A549 (cell line): Measurements from ENCODE around the gene GPBP1L1. TPM values are rescaled to one million over a fixed set of nuclear protein-coding genes. Genes with fewer than 3 reads are reported as not detected.
A peak's percentile ranks its signal among the peaks of the same experiment; 100 is the strongest.

Source experiments
- ATAC-seq, 2 experiments: fragments of 200-7000 bp in 1 of 2; fragments of >200 bp in 1 of 2; cut with Nextera tagmentation in 1 of 2; cut with Tn5 transposase in 1 of 2; 3 replicates each; pipeline versions ENCODE4 v1.8.0 to v1.9.1; 2018 to 2020; ENCODE audit warnings: mild to moderate bottlenecking in 1 of 2, moderate library complexity in 1 of 2
- CTCF ChIA-PET: fragments of 300-600 bp; sonication (Branson Sonifier 250); formaldehyde crosslinking; extraction: SDS; loops from one replicate; lab custom pipeline; 2021; ENCODE audit warnings: antibody characterized with exemption, inconsistent platforms; lab: Yijun Ruan, JAX
- POLR2A ChIA-PET: fragments of 350-600 bp; formaldehyde crosslinking; extraction: SDS; loops from one replicate; lab custom pipeline; 2021; ENCODE audit warnings: antibody characterized with exemption, inconsistent platforms; lab: Yijun Ruan, JAX
- DNase-seq, 2 experiments: peaks; one replicate each; pipeline versions ENCODE4 v3.0.0 to v3.0.0-alpha.2; 2011 to 2016; ENCODE audit warnings: low read depth in 1 of 2, low spot score in 1 of 2
- FAIRE-seq: peaks from 2 replicates; lab custom pipeline; 2011; peaks lifted over from hg19 to GRCh38; lab: Jason Lieb, UNC
- H3K27ac ChIP-seq, 2 experiments: fragments of >200 bp; sonication (Bioruptor Twin); formaldehyde crosslinking; 3 replicates each; pipeline ENCODE4 v1.5.1; 2016 to 2017
- H3K4me1 ChIP-seq: fragments of >200 bp; sonication (Bioruptor Twin); formaldehyde crosslinking; 3 replicates; pipeline ENCODE4 v1.6.1; 2016
- H3K4me2 ChIP-seq: fragments of >200 bp; sonication (Bioruptor Twin); formaldehyde crosslinking; 3 replicates; pipeline ENCODE4 v1.6.1; 2016
- H3K4me3 ChIP-seq: fragments of >200 bp; sonication (Bioruptor Twin); formaldehyde crosslinking; 3 replicates; pipeline ENCODE4 v1.5.1; 2016
- H3K9me3 ChIP-seq: fragments of >200 bp; sonication (Bioruptor Twin); formaldehyde crosslinking; 3 replicates; pipeline ENCODE4 v1.6.1; 2016
- CBX8 ChIP-seq: fragments of 200-600 bp; sonication (generic); IDR thresholded peaks from 2 replicates; pipeline ENCODE4 v1.6.1; 2016
- CEBPB ChIP-seq, 2 experiments: fragments of >200 bp in 1 of 2; sonication (Bioruptor Twin) in 1 of 2; formaldehyde crosslinking in 1 of 2; IDR thresholded peaks; 2 replicates each; pipeline ENCODE4 v1.6.1; 2012 to 2016
- EHF ChIP-seq: fragments of 250-450 bp; sonication (Bioruptor Pico); IDR thresholded peaks from 2 replicates; pipeline ENCODE4 v1.5.0; 2020; ENCODE audit warnings: mild to moderate bottlenecking
- EP300 ChIP-seq, 2 experiments: fragments of >200 bp; sonication (Bioruptor Twin); formaldehyde crosslinking; IDR thresholded peaks; 2 replicates in 1 of 2; 3 replicates in 1 of 2; pipeline ENCODE4 v1.6.1; 2016 to 2017
- FOXS1 ChIP-seq: fragments of 250-450 bp; sonication (Bioruptor Pico); IDR thresholded peaks from 2 replicates; pipeline ENCODE4 v1.5.0; 2020; ENCODE audit warnings: mild to moderate bottlenecking, moderate library complexity
- GATA3 ChIP-seq: IDR thresholded peaks from 2 replicates; pipeline ENCODE4 v1.6.1; 2012; ENCODE audit warnings: borderline replicate concordance
- HEYL ChIP-seq: fragments of 250-450 bp; sonication (Bioruptor Pico); IDR thresholded peaks from 2 replicates; pipeline ENCODE4 v1.8.0; 2021; ENCODE audit warnings: mild to moderate bottlenecking, moderate library complexity
- HOXB5 ChIP-seq: fragments of 250-450 bp; sonication (Bioruptor Pico); IDR thresholded peaks from 2 replicates; pipeline ENCODE4 v1.5.0; 2020; ENCODE audit warnings: mild to moderate bottlenecking, moderate library complexity
- JUN ChIP-seq, 2 experiments: fragments of >200 bp; sonication (Bioruptor Twin); formaldehyde crosslinking; IDR thresholded peaks; 2 replicates in 1 of 2; 3 replicates in 1 of 2; pipeline ENCODE4 v1.6.1; 2016 to 2017
- KDM1A ChIP-seq: fragments of 200-600 bp; sonication (generic); IDR thresholded peaks from 2 replicates; pipeline ENCODE4 v1.6.1; 2016; ENCODE audit warnings: low read depth, mild to moderate bottlenecking
- KDM5A ChIP-seq: fragments of 200-600 bp; sonication (generic); IDR thresholded peaks from 2 replicates; pipeline ENCODE4 v1.6.1; 2016; ENCODE audit warnings: antibody characterized with exemption, mild to moderate bottlenecking
- MAZ ChIP-seq: fragments of 150-350 bp; IDR thresholded peaks from 2 replicates; pipeline ENCODE4 v1.6.1; 2014; ENCODE audit warnings: antibody characterized with exemption, low read depth, low read length, borderline replicate concordance
- MYC ChIP-seq: IDR thresholded peaks from 2 replicates; pipeline ENCODE4 v1.6.1; 2012; ENCODE audit warnings: mild to moderate bottlenecking, inconsistent platforms, low read length, improper control_type of control experiment, borderline replicate concordance
- NPAS2 ChIP-seq: fragments of 250-450 bp; sonication (Bioruptor Pico); IDR thresholded peaks from 2 replicates; pipeline ENCODE4 v1.8.0; 2022; ENCODE audit warnings: mild to moderate bottlenecking, moderate library complexity, borderline replicate concordance
- POLR2A ChIP-seq: IDR thresholded peaks from 2 replicates; pipeline ENCODE4 v1.6.1; 2012; ENCODE audit warnings: mild to moderate bottlenecking, low read length
- ZC3H11A ChIP-seq: fragments of 450-650 bp; IDR thresholded peaks from 2 replicates; pipeline ENCODE4 v1.6.1; 2014; ENCODE audit warnings: antibody characterized with exemption, mild to moderate bottlenecking
- ZFP36 ChIP-seq: fragments of 450-650 bp; IDR thresholded peaks from 2 replicates; pipeline ENCODE4 v1.6.1; 2014; ENCODE audit warnings: borderline replicate concordance; ENCODE audit not compliant: partially characterized antibody
- ZNF302 ChIP-seq: fragments of 250-450 bp; sonication (Bioruptor Pico); IDR thresholded peaks from 2 replicates; pipeline ENCODE4 v1.9.0; 2021; ENCODE audit warnings: inconsistent platforms, mild to moderate bottlenecking, moderate library complexity
- WGBS: methylation state at CpG from one replicate; pipeline ENCODE4 v1.1.6; 2017; ENCODE audit errors: missing lambda C conversion rate; 5-methylcytosine and 5-hydroxymethylcytosine counted together
- polyA plus RNA-seq, 4 experiments: library from polyadenylated mRNA; depleted of rRNA in 3 of 4; stranded (reverse); fragments of >200 nt; fragmentation: RNase III in 1 of 4; extraction: RNeasy Plus Mini Kit Qiagen cat#74134 plus additional on column Dnase treatment in 1 of 4; gene quantifications; 2 replicates in 3 of 4; 3 replicates in 1 of 4; pipeline ENCODE4 v1.2.3, GENCODE V29; 2011 to 2017
- TF ChIP-seq, protein P1 (sequence below): IDR thresholded peaks from 2 replicates; pipeline ENCODE4 v1.6.1; 2012; ENCODE audit warnings: low read depth, borderline replicate concordance
- TF ChIP-seq, protein P2 (sequence below): IDR thresholded peaks from 2 replicates; pipeline ENCODE4 v1.6.1; 2012
- TF ChIP-seq, protein P3 (sequence below): fragments of 200-600 bp; sonication (generic); IDR thresholded peaks from 2 replicates; pipeline ENCODE4 v1.6.1; 2016; ENCODE audit warnings: antibody characterized with exemption, mild to moderate bottlenecking, moderate library complexity
- TF ChIP-seq, protein P4 (sequence below): fragments of 250-450 bp; sonication (Bioruptor Pico); IDR thresholded peaks from 2 replicates; pipeline ENCODE4 v1.5.0; 2021; ENCODE audit warnings: mild to moderate bottlenecking, moderate library complexity, borderline replicate concordance

GPBP1L1 gene
- polyA plus RNA-seq, 2 of the 4 experiments (the other 2 are of a cell fraction): 50.9 to 74.0 TPM

DNA sequence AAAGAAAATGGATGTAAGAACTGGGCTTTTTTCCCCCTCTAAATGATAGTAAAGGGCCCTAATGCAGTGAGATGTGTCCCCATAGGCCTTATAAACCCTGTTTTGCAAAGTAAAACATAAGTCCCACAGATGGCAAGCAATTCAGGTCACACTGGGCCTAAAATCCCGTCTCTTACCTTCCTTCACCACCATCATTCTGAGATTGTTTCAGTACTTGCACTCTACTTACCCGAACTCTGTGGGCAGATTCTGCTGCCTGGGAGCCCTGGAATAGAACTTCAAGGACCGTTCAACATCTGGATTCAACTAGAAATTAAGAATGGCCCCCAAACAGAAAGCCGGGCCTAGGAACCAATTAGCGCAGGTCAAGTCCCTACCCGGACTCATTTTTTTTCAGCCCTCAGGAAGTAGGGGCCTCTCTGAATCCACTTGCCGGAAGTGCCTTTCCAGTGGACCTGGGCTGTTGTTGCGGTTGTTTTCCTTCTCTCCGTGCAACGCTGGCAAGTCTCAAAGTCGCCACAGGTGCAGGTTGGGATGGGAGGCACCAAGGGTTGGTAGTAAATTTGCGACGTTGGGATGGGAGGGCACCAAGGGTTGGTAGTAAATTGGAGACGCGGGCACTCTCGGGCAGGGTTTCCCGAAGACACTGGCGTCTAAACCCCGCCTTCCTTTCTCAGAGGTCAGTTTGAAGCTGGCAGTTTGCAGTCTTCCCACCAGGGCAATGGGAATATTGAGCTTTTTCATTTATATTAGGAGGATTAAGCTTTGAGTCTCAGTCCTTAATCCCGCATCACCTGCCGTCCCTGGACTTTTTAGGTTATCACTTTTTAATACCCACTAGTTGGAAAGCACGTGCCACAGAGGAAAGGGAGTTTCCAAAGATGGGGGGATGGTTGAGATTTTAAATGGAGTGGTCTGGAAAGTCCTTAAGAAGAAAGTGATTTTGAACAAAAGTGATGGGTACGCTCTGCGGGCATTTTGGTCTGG lies 1.7 kb upstream of the GPBP1L1 start, which contains the start of gene TMEM69:
Gene TMEM69, plus strand, starts transcription at position 428 of the 987 bp plus-strand sequence. CDS start 2,888 bp downstream, outside the sequence.
- H3K4me2 ChIP-seq: peak within 1 kb of the TSS; percentile 92
- CTCF ChIA-PET: interaction anchor here (0.9 kb wide), 1 partner anchor 40 kb away, joined by 3 read pairs; no protein-coding TSS in a partner anchor
- 1% methylated on average over 17 of the region's 24 CpGs for WGBS
- FAIRE-seq: no peak
- peaks cover 18% of the 10 kb centered on the region; the same call in 2 of the 3 replicates for H3K4me1 ChIP-seq
- ATAC-seq: peak; percentile 68 to 73
- no peaks in the 10 kb centered on the region for H3K9me3 ChIP-seq
- DNase-seq: peak; percentile 81 to 91
- H3K4me3 ChIP-seq: peak within 1 kb of the TSS; percentile 83
- TF ChIP-seq JUN (IDR thresholded peaks at IDR 0.05): peak; percentile 43 to 59; a peak in 3 of 5 replicates
- TF ChIP-seq KDM5A: peak; percentile 71
- TF ChIP-seq HOXB5: no peak
- TF ChIP-seq, protein P1, sequence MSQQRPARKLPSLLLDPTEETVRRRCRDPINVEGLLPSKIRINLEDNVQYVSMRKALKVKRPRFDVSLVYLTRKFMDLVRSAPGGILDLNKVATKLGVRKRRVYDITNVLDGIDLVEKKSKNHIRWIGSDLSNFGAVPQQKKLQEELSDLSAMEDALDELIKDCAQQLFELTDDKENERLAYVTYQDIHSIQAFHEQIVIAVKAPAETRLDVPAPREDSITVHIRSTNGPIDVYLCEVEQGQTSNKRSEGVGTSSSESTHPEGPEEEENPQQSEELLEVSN: 0 out of 2 replicates have a peak, but pooled peaks have one; percentile 56
- TF ChIP-seq, protein P2, sequence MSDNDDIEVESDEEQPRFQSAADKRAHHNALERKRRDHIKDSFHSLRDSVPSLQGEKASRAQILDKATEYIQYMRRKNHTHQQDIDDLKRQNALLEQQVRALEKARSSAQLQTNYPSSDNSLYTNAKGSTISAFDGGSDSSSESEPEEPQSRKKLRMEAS: peak; percentile 63
- 0 out of 2 replicates have a peak, but pooled peaks have one; percentile 22 for TF ChIP-seq KDM1A
- TF ChIP-seq POLR2A: peak; percentile 45
- 0 out of 2 replicates have a peak, but pooled peaks have one; percentile 70 for TF ChIP-seq MAZ
- 0 out of 4 replicates have a peak, but pooled peaks of 1 of the 2 experiments have one; percentile 8 for TF ChIP-seq CEBPB (IDR thresholded peaks at IDR 0.05)
- no peak for TF ChIP-seq EHF (CRISPR knock-in tag)
- TF ChIP-seq, protein P3, sequence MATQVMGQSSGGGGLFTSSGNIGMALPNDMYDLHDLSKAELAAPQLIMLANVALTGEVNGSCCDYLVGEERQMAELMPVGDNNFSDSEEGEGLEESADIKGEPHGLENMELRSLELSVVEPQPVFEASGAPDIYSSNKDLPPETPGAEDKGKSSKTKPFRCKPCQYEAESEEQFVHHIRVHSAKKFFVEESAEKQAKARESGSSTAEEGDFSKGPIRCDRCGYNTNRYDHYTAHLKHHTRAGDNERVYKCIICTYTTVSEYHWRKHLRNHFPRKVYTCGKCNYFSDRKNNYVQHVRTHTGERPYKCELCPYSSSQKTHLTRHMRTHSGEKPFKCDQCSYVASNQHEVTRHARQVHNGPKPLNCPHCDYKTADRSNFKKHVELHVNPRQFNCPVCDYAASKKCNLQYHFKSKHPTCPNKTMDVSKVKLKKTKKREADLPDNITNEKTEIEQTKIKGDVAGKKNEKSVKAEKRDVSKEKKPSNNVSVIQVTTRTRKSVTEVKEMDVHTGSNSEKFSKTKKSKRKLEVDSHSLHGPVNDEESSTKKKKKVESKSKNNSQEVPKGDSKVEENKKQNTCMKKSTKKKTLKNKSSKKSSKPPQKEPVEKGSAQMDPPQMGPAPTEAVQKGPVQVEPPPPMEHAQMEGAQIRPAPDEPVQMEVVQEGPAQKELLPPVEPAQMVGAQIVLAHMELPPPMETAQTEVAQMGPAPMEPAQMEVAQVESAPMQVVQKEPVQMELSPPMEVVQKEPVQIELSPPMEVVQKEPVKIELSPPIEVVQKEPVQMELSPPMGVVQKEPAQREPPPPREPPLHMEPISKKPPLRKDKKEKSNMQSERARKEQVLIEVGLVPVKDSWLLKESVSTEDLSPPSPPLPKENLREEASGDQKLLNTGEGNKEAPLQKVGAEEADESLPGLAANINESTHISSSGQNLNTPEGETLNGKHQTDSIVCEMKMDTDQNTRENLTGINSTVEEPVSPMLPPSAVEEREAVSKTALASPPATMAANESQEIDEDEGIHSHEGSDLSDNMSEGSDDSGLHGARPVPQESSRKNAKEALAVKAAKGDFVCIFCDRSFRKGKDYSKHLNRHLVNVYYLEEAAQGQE: no peak
- no peak; the same call in 1 of the 2 replicates for TF ChIP-seq GATA3
- TF ChIP-seq MYC: peak; percentile 37; the same call in 1 of the 2 replicates
- peak within 1 kb of the TSS; percentile 84 to 98 for H3K27ac ChIP-seq
- POLR2A ChIA-PET: interaction anchor here (0.6 to 2.2 kb wide), 7 partner anchors 10 to 194 kb away, joined by 3 to 9 read pairs (median 4); partner anchors contain the start of genes IPP, NASP and PRDX1

DNA sequence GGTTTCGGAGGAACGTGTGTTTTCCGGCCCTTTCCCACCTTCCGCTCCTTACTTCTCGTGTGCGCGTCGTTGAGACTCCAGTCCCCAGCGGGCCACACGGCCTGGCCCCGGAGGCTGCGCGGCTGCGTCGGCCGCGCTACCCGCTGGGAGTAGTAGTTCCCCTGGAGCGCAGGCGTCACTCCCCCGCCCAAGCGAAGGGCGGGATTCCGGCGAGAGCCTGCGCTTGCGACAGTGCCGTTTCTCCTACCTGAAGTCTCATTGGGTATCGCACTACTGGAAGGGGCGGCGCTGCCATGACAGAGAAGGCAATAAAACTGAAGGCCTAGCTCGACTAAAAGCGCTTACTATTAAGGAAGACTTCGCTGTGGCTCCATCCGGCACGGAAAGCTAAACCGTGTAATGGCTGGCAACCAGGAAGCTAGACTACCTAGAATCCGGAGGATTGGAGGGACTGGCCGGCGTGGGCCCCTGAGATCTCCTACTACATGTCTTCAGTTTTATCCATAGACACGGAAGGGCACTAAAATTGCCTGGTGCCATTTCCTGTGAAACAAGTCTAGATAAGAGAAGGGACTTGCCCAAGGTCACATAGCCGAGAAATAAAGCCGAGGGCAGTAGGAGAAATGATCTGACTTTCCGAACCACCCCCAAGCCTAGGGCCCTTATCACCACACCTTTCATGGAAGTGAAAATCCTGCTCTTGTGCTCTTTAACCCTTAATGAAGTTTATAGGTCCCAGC lies 851 bp upstream of the GPBP1L1 start:
- peak overlapping the region; percentile 97 to 98 for H3K27ac ChIP-seq
- FAIRE-seq: no peak
- H3K4me2 ChIP-seq: peak overlapping the region; percentile 92
- peak; percentile 90 to 94 for ATAC-seq
- no peaks in the 10 kb centered on the region for H3K9me3 ChIP-seq
- ChIA-PET CTCF (no interaction called here), POLR2A (interaction anchor here (0.6 to 2.2 kb wide), 4 partner anchors 15 to 165 kb away, joined by 3 to 9 read pairs (median 4); partner anchors contain the start of gene PRDX1)
- DNase-seq: peak; percentile 89 to 97
- WGBS: 2% methylated on average over 19 of the region's 44 CpGs
- peaks cover 25% of the 10 kb centered on the region; the same call in 2 of the 3 replicates for H3K4me1 ChIP-seq
- peak overlapping the region; percentile 83 for H3K4me3 ChIP-seq
- TF ChIP-seq KDM1A (no peak), FOXS1 (CRISPR knock-in tag) (no peak), CBX8 (no peak), ZFP36 (no peak), ZC3H11A (no peak), HEYL (CRISPR knock-in tag) (no peak), NPAS2 (no peak), EP300 (IDR thresholded peaks at IDR 0.05) (no peak), ZNF302 (CRISPR knock-in tag) (no peak), MYC (no peak)
- TF ChIP-seq, protein P4, sequence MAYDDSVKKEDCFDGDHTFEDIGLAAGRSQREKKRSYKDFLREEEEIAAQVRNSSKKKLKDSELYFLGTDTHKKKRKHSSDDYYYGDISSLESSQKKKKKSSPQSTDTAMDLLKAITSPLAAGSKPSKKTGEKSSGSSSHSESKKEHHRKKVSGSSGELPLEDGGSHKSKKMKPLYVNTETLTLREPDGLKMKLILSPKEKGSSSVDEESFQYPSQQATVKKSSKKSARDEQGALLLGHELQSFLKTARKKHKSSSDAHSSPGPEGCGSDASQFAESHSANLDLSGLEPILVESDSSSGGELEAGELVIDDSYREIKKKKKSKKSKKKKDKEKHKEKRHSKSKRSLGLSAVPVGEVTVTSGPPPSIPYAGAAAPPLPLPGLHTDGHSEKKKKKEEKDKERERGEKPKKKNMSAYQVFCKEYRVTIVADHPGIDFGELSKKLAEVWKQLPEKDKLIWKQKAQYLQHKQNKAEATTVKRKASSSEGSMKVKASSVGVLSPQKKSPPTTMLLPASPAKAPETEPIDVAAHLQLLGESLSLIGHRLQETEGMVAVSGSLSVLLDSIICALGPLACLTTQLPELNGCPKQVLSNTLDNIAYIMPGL (CRISPR knock-in tag): no peak
- TF ChIP-seq, protein P2: no peak
- TF ChIP-seq, protein P1: peak; percentile 59
